ENCODE data around the gene RRM2.

RRM2 gene

GRCh38 chr2:10122500-10123280 is at the start of gene RRM2:
TSS of gene RRM2 (plus strand) at chr2:10122739. CDS start at chr2:10122799, 60 bp downstream.
- TF ChIP-seq CTCF (IDR thresholded peaks at IDR 0.05), result no peak

GRCh38 chr2:10073706-10074105 is 48.8 kb upstream of the RRM2 start:
- TF ChIP-seq CTCF (IDR thresholded peaks at IDR 0.05), result no peak

- TF ChIP-seq CTCF (IDR thresholded peaks at IDR 0.05), result no peak
Observed at GRCh38 chr2:10075101-10075500, 47.4 kb upstream of the RRM2 start.

- no peak for TF ChIP-seq CTCF (IDR thresholded peaks at IDR 0.05)
Observed at GRCh38 chr2:10075571-10076209, 46.8 kb upstream of the RRM2 start.

- no peak for TF ChIP-seq CTCF (IDR thresholded peaks at IDR 0.05)
Observed at GRCh38 chr2:10076511-10076910, 46.0 kb upstream of the RRM2 start.

GRCh38 chr2:10076988-10077527 is 45.5 kb upstream of the RRM2 start:
- no peak for TF ChIP-seq CTCF (IDR thresholded peaks at IDR 0.05)

GRCh38 chr2:10078001-10078400 is 44.5 kb upstream of the RRM2 start:
- no peak for TF ChIP-seq CTCF (IDR thresholded peaks at IDR 0.05)
